ENCODE measurements around the gene SLCO2B1. TPM values are rescaled to one million over a fixed set of nuclear protein-coding genes. Genes with fewer than 3 reads are reported as not detected.

Gene SLCO2B1
- total and polyA plus RNA-seq, 2 experiments from 2014 or later: not detected

Other genes starting within 250 kb of the SLCO2B1 start
- gene XRRA1, start 202.0 kb upstream of the SLCO2B1 start, total RNA-seq (2014; rRNA removed; shearing (Covaris generic)): 3.0 and 4.9 TPM in 2 replicates
- 4.3 and 5.4 TPM in 2 replicates for gene XRRA1, start 202.0 kb upstream of the SLCO2B1 start, polyA plus RNA-seq (2016; fragmentation: Nextera tagmentation; extraction: Ambion mirVana)
- gene SPCS2, start 201.8 kb upstream of the SLCO2B1 start, total RNA-seq (2014; rRNA removed; shearing (Covaris generic)): 70.0 and 115 TPM in 2 replicates
- 329 and 334 TPM in 2 replicates for gene SPCS2, start 201.8 kb upstream of the SLCO2B1 start, polyA plus RNA-seq (2016; fragmentation: Nextera tagmentation; extraction: Ambion mirVana)
- 23.4 and 25.9 TPM in 2 replicates for gene NEU3, start 162.2 kb upstream of the SLCO2B1 start, total RNA-seq (2014; rRNA removed; shearing (Covaris generic))
- 2.8 TPM in 2 replicates for gene NEU3, start 162.2 kb upstream of the SLCO2B1 start, polyA plus RNA-seq (2016; fragmentation: Nextera tagmentation; extraction: Ambion mirVana)
- gene OR2AT4, start 54.2 kb upstream of the SLCO2B1 start, total RNA-seq (2014; rRNA removed; shearing (Covaris generic)): not detected in 2 replicates
- gene OR2AT4, start 54.2 kb upstream of the SLCO2B1 start, polyA plus RNA-seq (2016; fragmentation: Nextera tagmentation; extraction: Ambion mirVana): not detected in 2 replicates
- 0.16 and 0.21 TPM in 2 replicates for gene TPBGL, start 89.7 kb downstream of the SLCO2B1 start, total RNA-seq (2014; rRNA removed; shearing (Covaris generic))
- gene TPBGL, start 89.7 kb downstream of the SLCO2B1 start, polyA plus RNA-seq (2016; fragmentation: Nextera tagmentation; extraction: Ambion mirVana): 0.08 and 0.40 TPM in 2 replicates
- 11.1 and 17.0 TPM in 2 replicates for gene ARRB1, start 200.6 kb downstream of the SLCO2B1 start, total RNA-seq (2014; rRNA removed; shearing (Covaris generic))
- gene ARRB1, start 200.6 kb downstream of the SLCO2B1 start, polyA plus RNA-seq (2016; fragmentation: Nextera tagmentation; extraction: Ambion mirVana): 5.8 and 6.3 TPM in 2 replicates
- gene RPS3, start 248.4 kb downstream of the SLCO2B1 start, total RNA-seq (2014; rRNA removed; shearing (Covaris generic)): 1,200 and 1,745 TPM in 2 replicates
- 2,793 and 2,848 TPM in 2 replicates for gene RPS3, start 248.4 kb downstream of the SLCO2B1 start, polyA plus RNA-seq (2016; fragmentation: Nextera tagmentation; extraction: Ambion mirVana)